GM23338 (cell line): ENCODE results near the gene NLRC3. TPM values are rescaled to one million over a fixed set of nuclear protein-coding genes. Genes with fewer than 3 reads are reported as not detected.

Experiments used
- ATAC-seq: fragments of 200-7000 bp; cut with Tn5 transposase; 3 replicates; pipeline ENCODE4 v1.9.1; 2020
- DNase-seq: peaks from one replicate; pipeline ENCODE4 v3.0.0-alpha.2; 2015; ENCODE audit warnings: low spot score
- H2AFZ ChIP-seq: fragments of 200-600 bp; sonication (generic); 2 replicates; pipeline ENCODE4 v1.8.0; 2016; ENCODE audit warnings: antibody characterized with exemption, mild to moderate bottlenecking, moderate library complexity
- H3F3A ChIP-seq: fragments of 200-600 bp; sonication (generic); replicated peaks from 2 replicates; pipeline ENCODE4 v1.8.0; 2017; ENCODE audit warnings: antibody characterized with exemption, mixed run types, low read depth
- H3K27ac ChIP-seq: fragments of 200-600 bp; sonication (generic); 2 replicates; pipeline ENCODE4 v1.6.1; 2016; ENCODE audit warnings: low read depth
- H3K27me3 ChIP-seq: fragments of 200-600 bp; sonication (generic); 2 replicates; pipeline ENCODE4 v1.8.0; 2016; ENCODE audit warnings: mild to moderate bottlenecking, mixed run types, moderate library complexity; ENCODE audit not compliant: insufficient read depth
- H3K36me3 ChIP-seq: fragments of 200-600 bp; sonication (generic); 2 replicates; pipeline ENCODE4 v1.8.0; 2016; ENCODE audit warnings: mild to moderate bottlenecking; ENCODE audit not compliant: insufficient read depth
- H3K4me1 ChIP-seq: fragments of 200-600 bp; sonication (generic); 2 replicates; pipeline ENCODE4 v1.8.0; 2016; ENCODE audit warnings: mild to moderate bottlenecking, moderate library complexity; ENCODE audit not compliant: insufficient read depth
- H3K4me2 ChIP-seq: fragments of 200-600 bp; sonication (generic); 2 replicates; pipeline ENCODE4 v1.7.1; 2017; ENCODE audit warnings: mixed run types
- H3K4me3 ChIP-seq: fragments of 200-600 bp; sonication (generic); 2 replicates; pipeline ENCODE4 v1.6.1; 2016; ENCODE audit warnings: mixed run types
- H3K79me2 ChIP-seq: fragments of 200-600 bp; sonication (generic); replicated peaks from 2 replicates; pipeline ENCODE4 v1.8.0; 2017; ENCODE audit warnings: mild to moderate bottlenecking; ENCODE audit not compliant: insufficient read depth
- H3K9me2 ChIP-seq: fragments of 200-600 bp; sonication (generic); 2 replicates; pipeline ENCODE4 v1.8.0; 2017; ENCODE audit not compliant: insufficient read depth
- H4K20me1 ChIP-seq: fragments of 200-600 bp; sonication (generic); replicated peaks from 2 replicates; pipeline ENCODE4 v1.8.0; 2017; ENCODE audit warnings: mild to moderate bottlenecking; ENCODE audit not compliant: insufficient read depth
- H3K27ac Mint-ChIP-seq: 2 replicates; pipeline ENCODE4 v1.8.0; 2020; ENCODE audit warnings: inconsistent platforms, mild to moderate bottlenecking, moderate library complexity, mixed read lengths
- H3K27me3 Mint-ChIP-seq: 3 replicates; pipeline ENCODE4 v1.8.0; 2022; ENCODE audit warnings: low read depth, mild to moderate bottlenecking, moderate library complexity, mixed read lengths, inconsistent platforms; ENCODE audit not compliant: insufficient read depth, poor library complexity
- H3K36me3 Mint-ChIP-seq: 3 replicates; pipeline ENCODE4 v1.8.0; 2021; ENCODE audit warnings: low read depth, mild to moderate bottlenecking, inconsistent platforms, moderate library complexity, mixed read lengths
- H3K4me1 Mint-ChIP-seq: 3 replicates; pipeline ENCODE4 v1.8.0; 2020; ENCODE audit warnings: mild to moderate bottlenecking, inconsistent platforms, mixed read lengths
- H3K4me3 Mint-ChIP-seq: 3 replicates; pipeline ENCODE4 v1.8.0; 2021; ENCODE audit warnings: moderate library complexity, mild to moderate bottlenecking, inconsistent platforms, mixed read lengths
- H3K9me3 Mint-ChIP-seq: 3 replicates; pipeline ENCODE4 v1.8.0; 2020; ENCODE audit warnings: moderate library complexity, mild to moderate bottlenecking, inconsistent platforms, mixed read lengths
- CREB1 ChIP-seq: fragments of 250-450 bp; sonication (Bioruptor Pico); IDR thresholded peaks from 2 replicates; pipeline ENCODE4 v1.5.0; 2020; ENCODE audit warnings: low read depth, mild to moderate bottlenecking, moderate library complexity
- EZH2 ChIP-seq: fragments of 200-600 bp; sonication (generic); IDR thresholded peaks from one replicate; pipeline ENCODE4 v1.8.0; 2017; ENCODE audit warnings: antibody characterized with exemption, mild to moderate bottlenecking, low read depth; ENCODE audit not compliant: unreplicated experiment
- EZH2phosphoT487 ChIP-seq: fragments of 200-600 bp; sonication (generic); IDR thresholded peaks from one replicate; pipeline ENCODE4 v1.8.1; 2018; ENCODE audit warnings: antibody characterized with exemption; ENCODE audit not compliant: unreplicated experiment
- JUNB ChIP-seq: IDR thresholded peaks from one replicate; pipeline ENCODE4 v1.6.1; 2016; ENCODE audit warnings: antibody characterized with exemption; ENCODE audit not compliant: unreplicated experiment
- NANOG ChIP-seq: IDR thresholded peaks from 2 replicates; pipeline ENCODE4 v1.6.1; 2016; ENCODE audit warnings: antibody characterized with exemption, borderline replicate concordance
- POLR2AphosphoS5 ChIP-seq: IDR thresholded peaks from 2 replicates; pipeline ENCODE4 v1.6.1; 2016; ENCODE audit warnings: antibody characterized with exemption, low read depth
- STAT1 ChIP-seq: IDR thresholded peaks from one replicate; pipeline ENCODE4 v1.6.1; 2016; ENCODE audit warnings: antibody characterized with exemption; ENCODE audit not compliant: unreplicated experiment
- polyA plus RNA-seq: library from polyadenylated mRNA; unstranded; fragments of >200 nt; fragmentation: Nextera tagmentation; extraction: Ambion mirVana; gene quantifications from 2 replicates; pipeline ENCODE4 v1.2.1, GENCODE V29; 2016
- total RNA-seq: library from RNA; depleted of rRNA; stranded (reverse); fragments of >200 nt; shearing (Covaris generic); gene quantifications from 2 replicates; pipeline ENCODE4 v1.2.3, GENCODE V29; 2014
- TF ChIP-seq, protein P1 (sequence below), 2 experiments: fragments of 200-600 bp in 1 of 2; sonication (generic) in 1 of 2; conservative IDR thresholded peaks; 2 replicates each; pipeline versions ENCODE4 v1.5.1 to v1.6.1; 2016 to 2017; ENCODE audit warnings: antibody characterized with exemption in 2 of 2, low read depth in 2 of 2, mild to moderate bottlenecking in 2 of 2, moderate library complexity in 1 of 2
- TF ChIP-seq, protein P2 (sequence below): IDR thresholded peaks from 2 replicates; pipeline ENCODE4 v1.6.1; 2016; ENCODE audit warnings: antibody characterized with exemption
- TF ChIP-seq, protein P3 (sequence below): fragments of 250-450 bp; sonication (Bioruptor Pico); IDR thresholded peaks from 2 replicates; pipeline ENCODE4 v1.5.0; 2020; ENCODE audit warnings: mild to moderate bottlenecking, moderate library complexity

NLRC3 gene
- total and polyA plus RNA-seq, 2 experiments from 2014 or later: 0.11 to 0.49 TPM

DNA sequence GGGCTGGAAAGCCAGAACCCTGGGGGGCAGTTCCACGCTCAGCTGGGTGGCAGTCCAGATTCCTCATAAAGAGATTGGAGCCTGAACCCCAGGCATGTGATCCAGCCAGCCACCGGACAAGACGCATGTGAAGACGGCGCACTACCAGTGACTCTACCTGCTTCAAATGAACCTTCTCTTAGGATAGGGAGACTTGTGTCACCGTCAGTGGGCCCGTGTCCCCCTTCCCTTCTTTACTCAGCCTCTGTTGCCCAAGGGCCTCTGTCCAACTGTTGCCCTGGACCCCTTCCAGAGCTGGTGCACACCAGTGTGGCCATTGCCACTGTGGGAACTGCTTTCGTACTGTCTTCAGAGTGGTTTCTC is 58.2 kb downstream of the NLRC3 start:
- H4K20me1 ChIP-seq: peaks cover 8% of the 10 kb centered on the region; the same call in 1 of the 2 replicates
- no peak overlapping the region for H2AFZ ChIP-seq
- no peaks in the 10 kb centered on the region for H3F3A ChIP-seq
- H3K27ac ChIP-seq: no peak overlapping the region
- Mint-ChIP-seq H3K9me3 (no peaks in the 10 kb centered on the region), H3K27ac (no peak overlapping the region), H3K27me3 (peaks cover 6% of the 10 kb centered on the region), H3K4me3 (no peak overlapping the region), H3K36me3 (peaks cover 34% of the 10 kb centered on the region), H3K4me1 (no peaks in the 10 kb centered on the region)
- no peak for TF ChIP-seq NANOG
- TF ChIP-seq JUNB: no peak
- TF ChIP-seq, protein P1, sequence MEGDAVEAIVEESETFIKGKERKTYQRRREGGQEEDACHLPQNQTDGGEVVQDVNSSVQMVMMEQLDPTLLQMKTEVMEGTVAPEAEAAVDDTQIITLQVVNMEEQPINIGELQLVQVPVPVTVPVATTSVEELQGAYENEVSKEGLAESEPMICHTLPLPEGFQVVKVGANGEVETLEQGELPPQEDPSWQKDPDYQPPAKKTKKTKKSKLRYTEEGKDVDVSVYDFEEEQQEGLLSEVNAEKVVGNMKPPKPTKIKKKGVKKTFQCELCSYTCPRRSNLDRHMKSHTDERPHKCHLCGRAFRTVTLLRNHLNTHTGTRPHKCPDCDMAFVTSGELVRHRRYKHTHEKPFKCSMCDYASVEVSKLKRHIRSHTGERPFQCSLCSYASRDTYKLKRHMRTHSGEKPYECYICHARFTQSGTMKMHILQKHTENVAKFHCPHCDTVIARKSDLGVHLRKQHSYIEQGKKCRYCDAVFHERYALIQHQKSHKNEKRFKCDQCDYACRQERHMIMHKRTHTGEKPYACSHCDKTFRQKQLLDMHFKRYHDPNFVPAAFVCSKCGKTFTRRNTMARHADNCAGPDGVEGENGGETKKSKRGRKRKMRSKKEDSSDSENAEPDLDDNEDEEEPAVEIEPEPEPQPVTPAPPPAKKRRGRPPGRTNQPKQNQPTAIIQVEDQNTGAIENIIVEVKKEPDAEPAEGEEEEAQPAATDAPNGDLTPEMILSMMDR (conservative IDR thresholded peaks at IDR 0.05; ENCODE audit: low read depth in 2 of 2): no peak
- TF ChIP-seq STAT1: no peak
- no peak for TF ChIP-seq EZH2phosphoT487
- H3K4me2 ChIP-seq: no peak overlapping the region
- no peak overlapping the region for H3K4me3 ChIP-seq
- ATAC-seq: no peak
- H3K4me1 ChIP-seq: no peaks in the 10 kb centered on the region
- H3K79me2 ChIP-seq: no peaks in the 10 kb centered on the region
- peaks cover 10% of the 10 kb centered on the region; the same call in 1 of the 2 replicates for H3K36me3 ChIP-seq
- no peaks in the 10 kb centered on the region for H3K9me2 ChIP-seq
- no peaks in the 10 kb centered on the region for H3K27me3 ChIP-seq
- DNase-seq: no peak

DNA sequence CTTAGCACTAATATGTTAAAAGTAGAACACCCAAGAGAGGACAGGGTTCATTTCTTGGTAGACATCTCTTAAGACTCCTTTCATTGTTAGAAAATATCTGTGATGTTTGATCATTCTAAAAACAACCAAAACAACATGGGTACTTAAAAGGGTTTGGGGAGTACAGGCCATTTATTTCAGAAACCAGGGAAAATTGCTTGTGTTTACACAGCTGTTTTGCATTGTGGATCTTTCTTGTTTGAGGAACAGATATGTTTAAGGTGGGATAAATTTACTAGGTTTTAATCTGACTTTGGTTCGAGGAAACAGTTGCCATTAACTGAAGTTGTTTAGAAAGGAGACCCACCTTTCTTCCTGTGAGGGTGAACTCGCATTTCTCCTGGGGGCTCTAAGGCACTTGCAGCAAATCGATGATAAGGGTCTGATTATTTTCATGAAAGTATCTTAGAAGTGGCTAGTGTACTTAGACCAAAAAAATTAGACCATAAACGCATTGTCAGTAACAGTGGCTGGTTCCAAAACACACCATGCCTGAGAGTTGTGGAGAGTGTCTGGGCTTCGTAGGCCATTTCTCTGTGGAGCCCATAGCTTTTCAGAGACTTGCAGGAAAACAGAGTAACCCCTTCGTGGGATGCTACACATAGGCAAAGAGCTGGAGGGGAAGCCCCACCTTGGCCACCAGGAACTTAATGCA is 58.8 kb downstream of the NLRC3 start:
- Mint-ChIP-seq H3K4me3 (no peak overlapping the region), H3K9me3 (no peaks in the 10 kb centered on the region), H3K27me3 (peaks cover 6% of the 10 kb centered on the region), H3K36me3 (peaks cover 38% of the 10 kb centered on the region), H3K4me1 (no peaks in the 10 kb centered on the region), H3K27ac (no peak overlapping the region)
- H3K4me2 ChIP-seq: no peak overlapping the region
- DNase-seq (no peak), ATAC-seq (no peak)
- no peaks in the 10 kb centered on the region for H3F3A ChIP-seq
- H3K79me2 ChIP-seq: no peaks in the 10 kb centered on the region
- peaks cover 8% of the 10 kb centered on the region; the same call in 1 of the 2 replicates for H4K20me1 ChIP-seq
- no peaks in the 10 kb centered on the region for H3K4me1 ChIP-seq
- no peaks in the 10 kb centered on the region for H3K9me2 ChIP-seq
- no peak overlapping the region for H2AFZ ChIP-seq
- no peak overlapping the region for H3K4me3 ChIP-seq
- no peak overlapping the region for H3K27ac ChIP-seq
- H3K36me3 ChIP-seq: peaks cover 7% of the 10 kb centered on the region; the same call in 1 of the 2 replicates
- H3K27me3 ChIP-seq: no peaks in the 10 kb centered on the region
- no peak for TF ChIP-seq CREB1 (CRISPR knock-in tag)
- TF ChIP-seq, protein P2, sequence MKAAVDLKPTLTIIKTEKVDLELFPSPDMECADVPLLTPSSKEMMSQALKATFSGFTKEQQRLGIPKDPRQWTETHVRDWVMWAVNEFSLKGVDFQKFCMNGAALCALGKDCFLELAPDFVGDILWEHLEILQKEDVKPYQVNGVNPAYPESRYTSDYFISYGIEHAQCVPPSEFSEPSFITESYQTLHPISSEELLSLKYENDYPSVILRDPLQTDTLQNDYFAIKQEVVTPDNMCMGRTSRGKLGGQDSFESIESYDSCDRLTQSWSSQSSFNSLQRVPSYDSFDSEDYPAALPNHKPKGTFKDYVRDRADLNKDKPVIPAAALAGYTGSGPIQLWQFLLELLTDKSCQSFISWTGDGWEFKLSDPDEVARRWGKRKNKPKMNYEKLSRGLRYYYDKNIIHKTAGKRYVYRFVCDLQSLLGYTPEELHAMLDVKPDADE: no peak
- no peak for TF ChIP-seq NANOG
- no peak for TF ChIP-seq POLR2AphosphoS5
- TF ChIP-seq, protein P1 (conservative IDR thresholded peaks at IDR 0.05; ENCODE audit: low read depth in 2 of 2): no peak
- TF ChIP-seq, protein P3, sequence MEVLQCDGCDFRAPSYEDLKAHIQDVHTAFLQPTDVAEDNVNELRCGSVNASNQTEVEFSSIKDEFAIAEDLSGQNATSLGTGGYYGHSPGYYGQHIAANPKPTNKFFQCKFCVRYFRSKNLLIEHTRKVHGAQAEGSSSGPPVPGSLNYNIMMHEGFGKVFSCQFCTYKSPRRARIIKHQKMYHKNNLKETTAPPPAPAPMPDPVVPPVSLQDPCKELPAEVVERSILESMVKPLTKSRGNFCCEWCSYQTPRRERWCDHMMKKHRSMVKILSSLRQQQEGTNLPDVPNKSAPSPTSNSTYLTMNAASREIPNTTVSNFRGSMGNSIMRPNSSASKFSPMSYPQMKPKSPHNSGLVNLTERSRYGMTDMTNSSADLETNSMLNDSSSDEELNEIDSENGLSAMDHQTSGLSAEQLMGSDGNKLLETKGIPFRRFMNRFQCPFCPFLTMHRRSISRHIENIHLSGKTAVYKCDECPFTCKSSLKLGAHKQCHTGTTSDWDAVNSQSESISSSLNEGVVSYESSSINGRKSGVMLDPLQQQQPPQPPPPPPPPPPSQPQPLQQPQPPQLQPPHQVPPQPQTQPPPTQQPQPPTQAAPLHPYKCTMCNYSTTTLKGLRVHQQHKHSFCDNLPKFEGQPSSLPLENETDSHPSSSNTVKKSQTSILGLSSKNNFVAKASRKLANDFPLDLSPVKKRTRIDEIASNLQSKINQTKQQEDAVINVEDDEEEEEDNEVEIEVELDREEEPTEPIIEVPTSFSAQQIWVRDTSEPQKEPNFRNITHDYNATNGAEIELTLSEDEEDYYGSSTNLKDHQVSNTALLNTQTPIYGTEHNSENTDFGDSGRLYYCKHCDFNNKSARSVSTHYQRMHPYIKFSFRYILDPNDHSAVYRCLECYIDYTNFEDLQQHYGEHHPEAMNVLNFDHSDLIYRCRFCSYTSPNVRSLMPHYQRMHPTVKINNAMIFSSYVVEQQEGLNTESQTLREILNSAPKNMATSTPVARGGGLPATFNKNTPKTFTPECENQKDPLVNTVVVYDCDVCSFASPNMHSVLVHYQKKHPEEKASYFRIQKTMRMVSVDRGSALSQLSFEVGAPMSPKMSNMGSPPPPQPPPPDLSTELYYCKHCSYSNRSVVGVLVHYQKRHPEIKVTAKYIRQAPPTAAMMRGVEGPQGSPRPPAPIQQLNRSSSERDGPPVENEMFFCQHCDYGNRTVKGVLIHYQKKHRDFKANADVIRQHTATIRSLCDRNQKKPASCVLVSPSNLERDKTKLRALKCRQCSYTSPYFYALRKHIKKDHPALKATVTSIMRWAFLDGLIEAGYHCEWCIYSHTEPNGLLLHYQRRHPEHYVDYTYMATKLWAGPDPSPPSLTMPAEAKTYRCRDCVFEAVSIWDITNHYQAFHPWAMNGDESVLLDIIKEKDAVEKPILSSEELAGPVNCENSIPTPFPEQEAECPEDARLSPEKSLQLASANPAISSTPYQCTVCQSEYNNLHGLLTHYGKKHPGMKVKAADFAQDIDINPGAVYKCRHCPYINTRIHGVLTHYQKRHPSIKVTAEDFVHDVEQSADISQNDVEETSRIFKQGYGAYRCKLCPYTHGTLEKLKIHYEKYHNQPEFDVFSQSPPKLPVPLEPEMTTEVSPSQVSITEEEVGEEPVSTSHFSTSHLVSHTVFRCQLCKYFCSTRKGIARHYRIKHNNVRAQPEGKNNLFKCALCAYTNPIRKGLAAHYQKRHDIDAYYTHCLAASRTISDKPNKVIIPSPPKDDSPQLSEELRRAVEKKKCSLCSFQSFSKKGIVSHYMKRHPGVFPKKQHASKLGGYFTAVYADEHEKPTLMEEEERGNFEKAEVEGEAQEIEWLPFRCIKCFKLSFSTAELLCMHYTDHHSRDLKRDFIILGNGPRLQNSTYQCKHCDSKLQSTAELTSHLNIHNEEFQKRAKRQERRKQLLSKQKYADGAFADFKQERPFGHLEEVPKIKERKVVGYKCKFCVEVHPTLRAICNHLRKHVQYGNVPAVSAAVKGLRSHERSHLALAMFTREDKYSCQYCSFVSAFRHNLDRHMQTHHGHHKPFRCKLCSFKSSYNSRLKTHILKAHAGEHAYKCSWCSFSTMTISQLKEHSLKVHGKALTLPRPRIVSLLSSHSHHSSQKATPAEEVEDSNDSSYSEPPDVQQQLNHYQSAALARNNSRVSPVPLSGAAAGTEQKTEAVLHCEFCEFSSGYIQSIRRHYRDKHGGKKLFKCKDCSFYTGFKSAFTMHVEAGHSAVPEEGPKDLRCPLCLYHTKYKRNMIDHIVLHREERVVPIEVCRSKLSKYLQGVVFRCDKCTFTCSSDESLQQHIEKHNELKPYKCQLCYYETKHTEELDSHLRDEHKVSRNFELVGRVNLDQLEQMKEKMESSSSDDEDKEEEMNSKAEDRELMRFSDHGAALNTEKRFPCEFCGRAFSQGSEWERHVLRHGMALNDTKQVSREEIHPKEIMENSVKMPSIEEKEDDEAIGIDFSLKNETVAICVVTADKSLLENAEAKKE (CRISPR knock-in tag): no peak
- TF ChIP-seq EZH2: no peak
